SKM-1 treated with dmso at 0.1 percent for 144 hours (cell line): ENCODE results near the gene EMC9.
A peak's percentile ranks its signal among the peaks of the same experiment; 100 is the strongest.

ENCODE experiments used
- DNase-seq: peaks from one replicate; lab custom pipeline; 2025; ENCODE audit not compliant: unreplicated experiment; lab: John Stamatoyannopoulos, UW

EMC9 gene

DNA sequence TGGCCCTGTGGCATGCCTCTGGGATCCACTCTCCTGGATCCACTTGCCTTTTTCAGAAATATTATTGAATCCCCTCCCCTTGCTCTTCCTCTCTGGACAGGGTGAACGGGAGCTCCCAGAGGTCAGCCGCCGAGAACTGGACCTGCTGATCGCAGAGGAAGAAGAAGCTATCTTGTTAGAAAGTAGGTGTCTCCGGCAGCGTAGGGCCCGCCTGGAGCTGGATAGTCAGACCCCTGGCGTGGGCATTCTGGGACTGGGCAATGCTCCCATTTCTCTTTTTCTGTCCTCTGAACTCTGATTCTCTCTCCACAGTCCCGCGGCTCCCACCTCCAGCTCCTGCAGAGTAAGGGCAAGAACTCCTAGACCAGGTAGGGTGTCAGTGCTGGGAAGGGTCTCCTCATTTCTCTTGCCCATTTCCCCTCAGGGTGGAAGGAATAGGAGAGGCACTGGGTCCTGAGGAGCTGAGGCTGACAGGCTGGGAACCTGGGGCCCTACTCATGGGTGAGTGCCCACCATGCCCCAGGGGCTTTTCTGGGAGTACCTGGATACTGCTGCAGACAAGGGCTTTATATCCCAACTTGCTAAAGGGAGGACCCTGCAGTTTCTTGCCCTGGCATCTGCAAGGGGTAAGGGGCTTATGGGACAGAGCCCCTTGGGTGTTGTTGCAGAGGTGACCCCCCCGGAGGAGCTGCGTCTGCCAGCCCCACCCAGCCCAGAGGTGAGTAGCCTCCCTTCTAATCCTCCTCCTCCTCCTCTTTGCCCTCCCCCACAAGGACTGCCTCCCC, 35.8 kb upstream of the EMC9 start:
- no peak for DNase-seq

DNA sequence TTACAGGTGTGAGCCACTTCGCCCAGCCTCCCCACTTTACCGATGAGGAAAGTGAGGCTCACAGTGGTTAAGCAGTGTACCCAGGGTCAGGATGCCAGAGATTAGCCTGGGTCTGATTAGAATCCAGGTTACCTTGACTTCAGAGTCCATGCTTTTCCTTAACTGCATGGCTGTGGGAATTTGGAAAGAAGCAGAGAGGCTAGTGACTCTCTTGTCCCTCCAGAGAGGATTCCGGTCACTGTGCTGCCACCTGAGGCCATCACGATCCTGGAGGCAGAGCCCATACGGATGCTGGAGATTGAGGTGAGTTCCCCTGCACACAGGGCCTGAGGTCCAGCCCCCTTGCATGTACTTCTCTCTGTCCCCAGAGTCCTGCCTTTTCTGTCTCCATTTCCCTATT, 35.2 kb upstream of the EMC9 start:
- no peak for DNase-seq

GRCh38 chr14:24172871-24173281, 31.5 kb upstream of the EMC9 start:
- no peak for DNase-seq

GRCh38 chr14:24172261-24172860, 31.0 kb upstream of the EMC9 start:
- DNase-seq, result no peak

- no peak for DNase-seq
Measured at GRCh38 chr14:24171422-24172260, 30.2 kb upstream of the EMC9 start, which contains the start of gene REC8. Gene REC8 (plus strand): TSS chr14:24172080. CDS start chr14:24172553, 473 bp downstream.

GRCh38 chr14:24167469-24168114, 26.2 kb upstream of the EMC9 start:
- DNase-seq, result peak; percentile 3

GRCh38 chr14:24165785-24166184, 24.4 kb upstream of the EMC9 start:
- DNase-seq, result no peak

GRCh38 chr14:24164518-24164991, 23.2 kb upstream of the EMC9 start:
- no peak for DNase-seq

DNA sequence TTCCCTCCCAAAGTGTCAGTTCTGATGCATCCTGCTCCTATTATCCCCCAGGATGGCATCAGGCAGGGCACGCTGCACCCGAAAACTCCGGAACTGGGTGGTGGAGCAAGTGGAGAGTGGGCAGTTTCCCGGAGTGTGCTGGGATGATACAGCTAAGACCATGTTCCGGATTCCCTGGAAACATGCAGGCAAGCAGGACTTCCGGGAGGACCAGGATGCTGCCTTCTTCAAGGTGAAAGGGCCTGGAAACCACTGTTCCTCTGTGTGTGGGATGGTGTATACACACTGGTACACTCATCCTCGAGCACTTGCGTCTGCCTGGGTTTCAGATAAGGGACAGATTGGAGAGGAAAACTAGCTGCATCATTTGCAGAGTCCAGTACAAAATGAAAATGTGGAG, 20.7 kb upstream of the EMC9 start:
- DNase-seq, result no peak

GRCh38 chr14:24160850-24161804, 19.7 kb upstream of the EMC9 start, which contains the start of gene IRF9:
Gene IRF9 (plus strand): TSS chr14:24161265. CDS start chr14:24162145, 880 bp downstream.
- DNase-seq, result peak; percentile 52

GRCh38 chr14:24160499-24160849, 19.1 kb upstream of the EMC9 start:
- DNase-seq, result no peak

DNA sequence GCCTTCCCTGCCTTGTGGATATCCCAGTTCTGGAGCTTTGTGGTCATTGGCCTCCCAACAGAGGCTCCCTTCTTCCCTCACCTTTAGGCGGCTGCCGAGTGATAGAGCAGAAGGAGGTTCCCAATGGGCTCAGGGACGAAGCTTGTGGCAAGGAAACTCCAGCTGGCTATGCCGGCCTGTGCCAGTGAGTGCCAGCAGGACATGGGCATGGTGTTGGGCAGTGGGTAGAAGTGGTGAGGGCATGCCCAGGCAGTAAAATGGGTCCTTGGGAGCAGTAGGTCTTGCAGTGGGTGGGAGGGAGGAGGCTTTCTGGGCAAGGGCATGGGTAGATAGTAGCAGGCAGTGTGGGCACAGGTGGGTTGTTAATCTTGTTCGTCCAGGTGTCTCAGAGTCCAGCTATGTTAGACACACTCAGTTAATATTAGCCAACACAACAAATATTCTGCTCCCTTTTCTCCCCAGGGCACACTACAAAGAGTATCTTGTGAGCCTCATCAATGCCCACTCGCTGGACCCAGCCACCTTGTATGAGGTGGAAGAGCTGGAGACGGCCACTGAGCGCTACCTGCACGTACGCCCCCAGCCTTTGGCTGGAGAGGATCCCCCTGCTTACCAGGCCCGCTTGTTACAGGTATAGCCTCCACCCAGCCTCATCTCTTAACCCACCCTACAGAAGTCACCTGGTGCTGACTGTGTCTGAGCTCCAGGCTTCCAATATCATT, 18.5 kb upstream of the EMC9 start:
- no peak for DNase-seq

DNA sequence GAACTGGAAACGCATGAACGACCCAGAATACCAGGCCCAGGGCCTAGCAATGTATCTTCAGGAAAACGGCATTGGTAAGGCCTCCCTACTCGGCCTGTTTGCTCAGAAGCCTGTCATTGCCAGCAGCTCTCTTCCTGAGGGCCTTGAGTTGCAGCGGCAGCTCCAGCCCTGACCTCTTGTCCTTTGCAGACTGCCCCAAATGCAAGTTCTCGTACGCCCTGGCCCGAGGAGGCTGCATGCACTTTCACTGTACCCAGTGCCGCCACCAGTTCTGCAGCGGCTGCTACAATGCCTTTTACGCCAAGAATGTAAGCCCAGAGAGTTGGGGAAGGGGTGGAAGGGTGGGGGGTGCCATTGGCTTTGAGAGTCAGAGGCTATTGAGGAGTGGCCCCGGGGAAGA, 15.9 kb upstream of the EMC9 start:
- no peak for DNase-seq

GRCh38 chr14:24156840-24157239, 15.4 kb upstream of the EMC9 start:
- DNase-seq, result no peak

DNA sequence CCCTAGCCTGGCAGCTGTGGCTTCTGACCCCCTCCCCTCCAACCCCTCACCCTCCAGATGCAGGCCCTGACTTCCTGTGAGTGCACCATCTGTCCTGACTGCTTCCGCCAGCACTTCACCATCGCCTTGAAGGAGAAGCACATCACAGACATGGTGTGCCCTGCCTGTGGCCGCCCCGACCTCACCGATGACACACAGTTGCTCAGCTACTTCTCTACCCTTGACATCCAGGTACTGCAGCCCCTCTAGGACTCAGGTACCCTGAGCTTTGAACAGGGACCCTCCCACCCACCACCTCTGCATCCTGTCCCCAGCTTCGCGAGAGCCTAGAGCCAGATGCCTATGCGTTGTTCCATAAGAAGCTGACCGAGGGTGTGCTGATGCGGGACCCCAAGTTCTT, 13.7 kb upstream of the EMC9 start:
- no peak for DNase-seq

DNA sequence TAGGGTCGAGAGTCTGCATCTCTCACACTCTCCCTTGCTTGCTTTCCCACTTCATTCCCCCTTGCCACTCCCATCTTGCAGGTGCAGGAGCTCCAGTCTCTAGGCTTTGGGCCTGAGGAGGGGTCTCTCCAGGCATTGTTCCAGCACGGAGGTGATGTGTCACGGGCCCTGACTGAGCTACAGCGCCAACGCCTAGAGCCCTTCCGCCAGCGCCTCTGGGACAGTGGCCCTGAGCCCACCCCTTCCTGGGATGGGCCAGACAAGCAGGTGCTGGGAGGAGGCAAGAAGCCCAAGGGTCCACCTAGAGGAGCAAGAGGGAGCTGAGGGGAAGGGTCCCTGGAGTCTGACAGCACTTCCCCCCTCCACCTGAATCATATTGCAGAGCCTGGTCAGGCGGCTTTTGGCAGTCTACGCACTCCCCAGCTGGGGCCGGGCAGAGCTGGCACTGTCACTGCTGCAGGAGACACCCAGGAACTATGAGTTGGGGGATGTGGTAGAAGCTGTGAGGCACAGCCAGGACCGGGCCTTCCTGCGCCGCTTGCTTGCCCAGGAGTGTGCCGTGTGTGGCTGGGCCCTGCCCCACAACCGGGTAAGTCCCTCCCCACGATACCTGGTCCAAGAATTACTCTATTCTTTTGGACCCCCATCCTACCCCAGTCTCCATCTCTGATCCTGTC, 10.2 kb upstream of the EMC9 start:
- DNase-seq, result no peak

GRCh38 chr14:24150993-24151392, 9.6 kb upstream of the EMC9 start:
- no peak for DNase-seq

DNA sequence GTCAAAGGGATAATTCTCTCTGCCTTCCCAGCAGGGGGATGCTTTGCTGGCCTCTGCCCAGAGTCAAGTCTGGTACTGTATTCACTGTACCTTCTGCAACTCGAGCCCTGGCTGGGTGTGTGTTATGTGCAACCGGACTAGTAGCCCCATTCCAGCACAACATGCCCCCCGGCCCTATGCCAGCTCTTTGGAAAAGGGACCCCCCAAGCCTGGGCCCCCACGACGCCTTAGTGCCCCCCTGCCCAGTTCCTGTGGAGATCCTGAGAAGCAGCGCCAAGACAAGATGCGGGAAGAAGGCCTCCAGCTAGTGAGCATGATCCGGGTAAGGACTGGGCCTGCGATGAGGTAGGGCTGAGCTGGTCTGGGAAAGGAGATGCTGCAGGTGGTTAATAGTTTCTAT, 9.2 kb upstream of the EMC9 start:
- DNase-seq, result no peak

DNA sequence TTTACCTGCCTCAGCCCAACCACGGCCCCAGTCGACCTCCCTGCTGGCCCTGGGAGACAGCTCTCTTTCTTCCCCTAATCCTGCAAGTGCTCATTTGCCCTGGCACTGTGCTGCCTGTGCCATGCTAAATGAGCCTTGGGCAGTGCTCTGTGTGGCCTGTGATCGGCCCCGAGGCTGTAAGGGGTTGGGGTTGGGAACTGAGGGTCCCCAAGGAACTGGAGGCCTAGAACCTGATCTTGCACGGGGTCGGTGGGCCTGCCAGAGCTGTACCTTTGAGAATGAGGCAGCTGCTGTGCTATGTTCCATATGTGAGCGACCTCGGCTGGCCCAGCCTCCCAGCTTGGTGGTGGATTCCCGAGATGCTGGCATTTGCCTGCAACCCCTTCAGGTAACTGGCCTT, 8.7 kb upstream of the EMC9 start:
- DNase-seq, result no peak
